ENCODE results near the gene PKHD1.

The PKHD1 gene

DNA sequence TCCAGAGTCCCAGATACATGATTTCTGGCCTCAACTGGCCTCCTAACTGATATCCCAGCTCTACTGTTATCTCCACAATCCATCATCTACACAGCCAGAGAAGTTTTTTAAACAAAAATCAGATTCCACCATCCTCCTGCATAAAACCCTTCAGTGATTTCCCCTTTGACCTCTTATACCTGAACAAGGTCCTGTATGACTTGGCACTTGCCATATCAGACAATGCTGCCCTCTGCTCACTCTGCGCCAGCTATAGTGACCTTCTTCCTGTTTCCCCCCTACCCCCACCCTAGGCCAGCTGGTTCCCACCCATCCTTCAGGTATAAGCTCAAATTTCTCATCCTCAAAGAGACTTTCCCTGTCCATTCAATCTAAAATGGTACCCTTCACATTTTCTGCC lies 322.2 kb downstream of the PKHD1 start:
- no peak for DNase-seq

GRCh38 chr6:51753635-51754034 lies 333.8 kb downstream of the PKHD1 start:
- DNase-seq: no peak

GRCh38 chr6:51743999-51744398 lies 343.4 kb downstream of the PKHD1 start:
- DNase-seq: no peak

GRCh38 chr6:51740658-51741057 lies 346.8 kb downstream of the PKHD1 start:
- DNase-seq: no peak

DNA sequence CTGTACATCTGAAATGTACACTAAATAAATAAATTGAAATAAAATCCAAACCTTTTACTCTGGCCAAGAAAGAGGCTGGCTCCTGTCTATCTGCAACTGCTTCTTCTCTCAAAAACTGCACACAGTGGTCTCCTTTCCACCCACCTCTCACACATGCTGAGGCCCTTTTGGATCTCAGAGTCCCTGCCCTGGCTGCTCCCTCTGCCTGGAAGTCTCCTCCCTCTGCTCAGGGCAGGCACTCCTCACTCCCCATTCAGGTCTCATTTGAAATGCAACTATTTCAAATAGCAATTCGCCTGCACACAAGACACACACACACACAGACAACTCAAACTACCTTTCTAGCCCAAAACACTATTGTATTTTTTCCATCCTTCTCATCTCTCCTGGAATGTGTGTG lies 348.8 kb downstream of the PKHD1 start:
- no peak for DNase-seq

- no peak for DNase-seq
These were observed 349.6 kb downstream of the PKHD1 start for GRCh38 chr6:51737580-51738360.

GRCh38 chr6:51725155-51725554 lies 362.3 kb downstream of the PKHD1 start:
- no peak for DNase-seq

- no peak for DNase-seq
These were observed 367.1 kb downstream of the PKHD1 start for GRCh38 chr6:51720327-51720726.

DNA sequence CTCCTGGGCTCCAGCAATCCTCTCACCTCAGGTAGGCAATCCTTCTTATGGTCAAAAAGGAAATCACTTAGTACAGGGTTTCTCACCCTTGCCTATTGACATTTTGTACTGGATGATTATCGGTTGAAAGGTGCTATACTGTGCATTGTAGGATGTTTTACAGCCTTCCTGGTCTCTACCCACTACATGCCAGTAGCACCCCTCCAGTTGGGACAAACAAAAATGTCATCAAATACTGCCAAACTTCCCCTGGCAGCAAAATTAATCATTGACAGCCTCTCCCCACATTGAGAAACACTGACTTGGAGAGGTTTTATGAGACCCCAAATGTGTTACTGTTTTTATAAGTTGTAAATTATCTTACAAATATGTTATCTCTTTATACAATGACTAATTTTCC lies 368.1 kb downstream of the PKHD1 start:
- DNase-seq: no peak

DNA sequence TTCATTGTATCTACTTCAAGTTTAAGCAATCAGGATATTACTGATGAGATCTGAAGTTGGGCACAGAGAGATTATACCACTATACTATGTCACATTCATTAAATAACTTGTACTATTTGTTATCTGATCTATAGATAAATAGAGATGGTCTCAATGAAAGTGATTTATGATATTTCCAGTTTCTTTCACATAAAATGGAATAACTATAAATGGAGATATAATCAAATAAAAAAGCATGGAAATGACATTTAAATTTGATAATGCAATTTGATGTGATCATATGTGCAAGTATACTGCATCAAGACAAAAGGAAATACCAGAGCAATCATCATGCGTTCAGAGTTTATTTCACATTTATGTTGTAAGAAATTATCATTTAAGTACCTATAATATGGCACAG lies 368.9 kb downstream of the PKHD1 start:
- no peak for DNase-seq

- no peak for DNase-seq
These were observed 369.9 kb downstream of the PKHD1 start for GRCh38 chr6:51717477-51717876.

GRCh38 chr6:51711876-51712275 lies 375.5 kb downstream of the PKHD1 start:
- DNase-seq: no peak

- no peak for DNase-seq
These were observed 381.3 kb downstream of the PKHD1 start for GRCh38 chr6:51706086-51706485.

GRCh38 chr6:51704932-51705540 lies 382.4 kb downstream of the PKHD1 start:
- DNase-seq: no peak

DNA sequence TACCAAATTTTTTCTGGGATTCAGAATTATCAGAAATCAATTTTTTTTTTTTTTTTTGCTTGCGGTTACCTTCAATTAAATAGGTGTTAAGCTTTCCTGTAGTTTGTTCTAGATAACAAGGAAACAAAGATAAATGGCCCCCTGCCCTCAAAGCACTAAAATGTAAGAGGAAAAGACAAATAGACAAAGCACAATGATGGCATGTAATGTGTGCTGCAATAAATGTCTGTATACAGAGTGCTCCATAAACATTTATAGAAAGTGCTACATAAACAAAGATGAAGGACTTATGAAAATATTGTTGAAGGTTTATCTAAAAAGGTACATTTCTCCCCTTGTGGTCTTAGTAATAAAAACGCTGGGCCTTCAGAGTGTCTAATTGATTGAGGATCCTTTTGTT lies 384.6 kb downstream of the PKHD1 start:
- DNase-seq: no peak

DNA sequence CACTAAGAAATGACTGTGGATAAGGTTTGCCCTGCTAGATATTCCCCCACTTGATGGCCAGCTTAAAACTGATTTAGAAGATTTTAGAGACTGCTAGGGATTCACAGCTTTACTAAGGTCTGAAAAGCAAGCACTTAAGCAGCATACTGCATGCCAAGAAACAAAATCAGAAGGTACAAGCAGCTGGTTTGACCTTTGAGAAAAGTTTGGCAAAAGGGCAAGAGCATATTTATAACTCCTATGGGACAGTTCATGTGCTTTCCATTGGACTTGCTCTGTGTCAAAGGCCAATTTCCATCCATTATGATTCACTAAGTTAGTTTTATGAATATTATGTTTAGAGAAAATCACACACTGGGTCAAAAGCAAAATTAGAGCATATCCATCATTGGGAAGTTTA lies 402.8 kb downstream of the PKHD1 start:
- DNase-seq: no peak

GRCh38 chr6:51684038-51684437 lies 403.4 kb downstream of the PKHD1 start:
- DNase-seq: no peak

- DNase-seq: no peak
These were observed 408.4 kb downstream of the PKHD1 start for GRCh38 chr6:51678905-51679620.

GRCh38 chr6:51678274-51678673 lies 409.1 kb downstream of the PKHD1 start:
- DNase-seq: no peak

- DNase-seq: no peak
These were observed 411.5 kb downstream of the PKHD1 start for GRCh38 chr6:51675922-51676275.

DNA sequence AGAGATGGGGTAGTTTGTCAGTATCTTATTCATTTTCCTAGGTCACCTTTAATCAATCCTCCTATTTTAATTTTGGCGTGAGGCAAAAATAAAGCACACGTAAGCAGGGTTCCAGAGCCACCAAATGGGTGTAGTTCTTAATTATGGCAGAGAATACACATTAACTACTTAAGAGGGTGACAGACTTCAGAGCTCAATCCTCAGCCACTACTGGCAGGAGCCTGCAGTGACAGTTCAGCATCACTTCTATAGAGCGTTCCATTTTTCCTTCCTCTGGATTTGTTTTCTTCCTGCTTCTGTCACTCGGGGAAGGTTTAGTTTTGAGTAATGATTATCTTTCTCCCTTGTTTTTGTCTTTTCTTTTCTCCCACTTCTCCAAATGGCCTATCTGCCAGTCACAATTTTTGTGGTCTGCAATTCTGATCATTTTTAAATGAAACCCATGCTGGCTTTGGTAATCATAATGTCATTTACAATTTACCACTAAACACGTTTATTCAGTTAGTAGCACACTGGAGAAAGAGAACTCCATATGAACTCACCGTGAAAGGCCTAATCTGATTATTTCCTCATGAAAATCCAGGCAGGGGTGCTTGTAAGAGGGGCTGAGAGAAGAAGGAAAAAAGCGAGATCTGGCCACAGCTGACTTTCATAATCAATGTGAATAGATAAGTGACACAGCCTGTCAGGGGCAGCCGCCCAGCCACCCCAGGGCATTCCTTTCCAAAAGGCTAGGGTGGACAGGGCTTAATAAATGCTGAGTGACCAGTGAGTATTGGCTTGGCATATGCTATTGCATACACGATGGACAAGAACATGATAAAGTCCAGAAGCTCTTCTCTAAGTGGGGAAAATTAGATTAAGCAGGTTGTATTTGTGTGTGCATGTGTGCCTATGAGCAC lies 412.1 kb downstream of the PKHD1 start:
- DNase-seq: no peak

- no peak for DNase-seq
These were observed 423.9 kb downstream of the PKHD1 start for GRCh38 chr6:51663525-51663924.

DNA sequence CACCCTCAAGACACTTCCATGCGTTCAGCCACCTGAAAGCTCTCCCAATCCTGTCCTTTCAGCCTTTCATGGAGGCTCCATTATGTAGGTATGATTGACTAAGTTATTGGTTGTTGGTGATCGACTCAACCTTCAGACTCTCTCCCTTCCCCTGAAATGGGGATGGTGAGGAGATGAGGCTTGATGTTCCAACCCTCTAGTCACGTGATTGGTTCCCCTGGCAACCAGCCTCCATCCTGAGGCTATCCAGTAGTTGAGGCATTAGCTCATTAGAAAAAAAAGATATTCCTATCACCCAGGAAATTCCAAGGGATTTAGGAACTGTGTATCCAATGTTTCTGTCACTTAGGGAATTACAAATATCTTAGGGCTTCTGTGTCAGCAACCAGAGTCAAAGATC lies 426.6 kb downstream of the PKHD1 start:
- no peak for DNase-seq
